Activated naive CD4-positive, alpha-beta T cell treated with anti-CD3 and anti-CD28 coated beads, Interleukin-2, amount 50 U/mL, for 72 hours (primary cell): Measurements from ENCODE around the gene C10orf95. TPM values are rescaled to one million over a fixed set of nuclear protein-coding genes. Genes with fewer than 3 reads are reported as not detected.
A peak's percentile ranks its signal among the peaks of the same experiment; 100 is the strongest.

Experiments used
- ATAC-seq, 2 donors: fragments of 150-1000 bp; cut with Tn5 transposase; 2 replicates each; pipeline ENCODE4 v1.10.0; 2021; ENCODE audit warnings: mild to moderate bottlenecking in 2 of 2, moderate library complexity in 2 of 2
- DNase-seq, 2 donors: peaks; one replicate each; pipeline ENCODE4 v3.0.0; 2021 to 2022; ENCODE audit warnings: low spot score in 2 of 2
- H3K27ac Mint-ChIP-seq, 2 donors: one replicate each; pipeline ENCODE4 v1.8.0; 2022; ENCODE audit warnings: mild to moderate bottlenecking in 2 of 2, mixed read lengths in 2 of 2
- H3K36me3 Mint-ChIP-seq, 2 donors: one replicate each; pipeline ENCODE4 v1.8.0; 2022; ENCODE audit warnings: mixed read lengths in 2 of 2
- H3K9me3 Mint-ChIP-seq, 2 donors: one replicate each; pipeline ENCODE4 v1.8.0; 2022; ENCODE audit warnings: mixed read lengths in 2 of 2
- total RNA-seq, 2 donors: library from RNA; stranded (reverse); gene quantifications; one replicate each; pipeline ENCODE4 v1.2.3, GENCODE V29; 2022

Gene C10orf95
- total RNA-seq, 2 donors from 2014 or later = 0.30 TPM; not detected in 1

- Mint-ChIP-seq H3K9me3 (no peaks in the 10 kb centered on the region), H3K36me3 (no peaks in the 10 kb centered on the region), H3K27ac (no peak overlapping the region)
- ATAC-seq (no peak), DNase-seq (no peak)
Observed at GRCh38 chr10:102425444-102425843, 25.9 kb downstream of the C10orf95 start.

- ATAC-seq (no peak), DNase-seq (no peak)
- Mint-ChIP-seq H3K36me3 (no peaks in the 10 kb centered on the region), H3K9me3 (no peaks in the 10 kb centered on the region), H3K27ac (no peak overlapping the region)
Observed at GRCh38 chr10:102424916-102425315, 26.4 kb downstream of the C10orf95 start.

- no peak for ATAC-seq
- Mint-ChIP-seq H3K36me3 (no peaks in the 10 kb centered on the region), H3K9me3 (no peaks in the 10 kb centered on the region), H3K27ac (no peak overlapping the region)
- DNase-seq = no peak
Observed at GRCh38 chr10:102424145-102424544, 27.2 kb downstream of the C10orf95 start.

- H3K27ac Mint-ChIP-seq = no peak overlapping the region
Observed at GRCh38 chr10:102423372-102423968, 27.9 kb downstream of the C10orf95 start.

GRCh38 chr10:102422545-102423129 is 28.7 kb downstream of the C10orf95 start:
- Mint-ChIP-seq H3K36me3 (no peaks in the 10 kb centered on the region), H3K27ac (peak overlapping the region; percentile 55 to 73), H3K9me3 (no peaks in the 10 kb centered on the region)
- DNase-seq (peak; percentile 72 to 78), ATAC-seq (peak; percentile 23 to 55)

More at GRCh38 chr10:102423372-102423968, 27.9 kb downstream of the C10orf95 start:
- DNase-seq (no peak), ATAC-seq (no peak)
- H3K36me3 Mint-ChIP-seq = no peaks in the 10 kb centered on the region
- H3K9me3 Mint-ChIP-seq = no peaks in the 10 kb centered on the region

GRCh38 chr10:102421757-102422512 is 29.4 kb downstream of the C10orf95 start:
- Mint-ChIP-seq H3K36me3 (no peaks in the 10 kb centered on the region), H3K27ac (peak overlapping the region; percentile 55 to 73), H3K9me3 (no peaks in the 10 kb centered on the region)
- DNase-seq (peak; percentile 49 to 70), ATAC-seq (peak; percentile 9 to 51)

- no peak for ATAC-seq
- Mint-ChIP-seq H3K27ac (peak overlapping the region in 1 of 2 donors; percentile 73), H3K9me3 (no peaks in the 10 kb centered on the region)
Observed at GRCh38 chr10:102421507-102421756, 29.9 kb downstream of the C10orf95 start.

GRCh38 chr10:102420714-102421506 is 30.4 kb downstream of the C10orf95 start, which contains the start of gene FBXL15:
Gene FBXL15 (plus strand): TSS chr10:102420836. CDS start chr10:102421130, 294 bp downstream.
- DNase-seq = peak; percentile 95 to 98
- H3K36me3 Mint-ChIP-seq = no peaks in the 10 kb centered on the region
- peak within 1 kb of the TSS; percentile 73 to 94 for H3K27ac Mint-ChIP-seq
- ATAC-seq = peak; percentile 74 to 78
- no peaks in the 10 kb centered on the region for H3K9me3 Mint-ChIP-seq

More at GRCh38 chr10:102421507-102421756, 29.9 kb downstream of the C10orf95 start:
- no peaks in the 10 kb centered on the region for H3K36me3 Mint-ChIP-seq
- no peak for DNase-seq

GRCh38 chr10:102420181-102420713 is 31.1 kb downstream of the C10orf95 start:
- no peaks in the 10 kb centered on the region for H3K9me3 Mint-ChIP-seq
- H3K36me3 Mint-ChIP-seq = no peaks in the 10 kb centered on the region
- peak in 1 of 2 donors; percentile 59 for DNase-seq
- H3K27ac Mint-ChIP-seq = peak overlapping the region; percentile 73 to 94
- peak in 1 of 2 donors; percentile 0 for ATAC-seq

GRCh38 chr10:102419269-102420180 is 31.8 kb downstream of the C10orf95 start:
- Mint-ChIP-seq H3K36me3 (no peaks in the 10 kb centered on the region), H3K27ac (peak overlapping the region; percentile 73 to 89), H3K9me3 (no peaks in the 10 kb centered on the region)
- DNase-seq = peak; percentile 77 to 83
- peak in 1 of 2 donors; percentile 2 for ATAC-seq

GRCh38 chr10:102418622-102419268 is 32.6 kb downstream of the C10orf95 start, which contains the start of gene PSD:
Gene PSD (minus strand): TSS chr10:102418785. CDS start chr10:102417038, 1,747 bp downstream.
- ATAC-seq (no peak), DNase-seq (no peak)
- Mint-ChIP-seq H3K9me3 (no peaks in the 10 kb centered on the region), H3K27ac (peak within 1 kb of the TSS; percentile 73 to 89), H3K36me3 (no peaks in the 10 kb centered on the region)

- H3K27ac Mint-ChIP-seq = no peak overlapping the region
- H3K36me3 Mint-ChIP-seq = no peaks in the 10 kb centered on the region
- ATAC-seq (no peak), DNase-seq (no peak)
- no peaks in the 10 kb centered on the region for H3K9me3 Mint-ChIP-seq
Observed at GRCh38 chr10:102416695-102417094, 34.6 kb downstream of the C10orf95 start.

- DNase-seq (no peak), ATAC-seq (no peak)
- Mint-ChIP-seq H3K27ac (no peak overlapping the region), H3K9me3 (no peaks in the 10 kb centered on the region), H3K36me3 (no peaks in the 10 kb centered on the region)
Observed at GRCh38 chr10:102416283-102416682, 35.1 kb downstream of the C10orf95 start.

GRCh38 chr10:102414749-102415148 is 36.6 kb downstream of the C10orf95 start:
- H3K9me3 Mint-ChIP-seq = no peaks in the 10 kb centered on the region
- H3K27ac Mint-ChIP-seq = no peak overlapping the region
- H3K36me3 Mint-ChIP-seq = no peaks in the 10 kb centered on the region
- no peak for DNase-seq
- ATAC-seq = no peak
